GM12864 (cell line): ENCODE measurements around the gene POLR1A.

ENCODE experiments used
- DNase-seq: peaks from one replicate; pipeline ENCODE4 v3.0.0-alpha.2; 2011; ENCODE audit warnings: low read depth
- H3K4me3 ChIP-seq: 2 replicates; pipeline ENCODE4 v1.5.1; 2011; ENCODE audit warnings: mild to moderate bottlenecking, low read depth, low read length, control low read depth
- TF ChIP-seq, protein P1 (sequence below): IDR thresholded peaks from 2 replicates; pipeline ENCODE4 v1.5.1; 2011; ENCODE audit warnings: low read depth, mild to moderate bottlenecking, moderate library complexity, low read length, control low read depth, inconsistent platforms; ENCODE audit errors: missing control alignments

Gene POLR1A

GRCh38 chr2:85998071-85998991, 107.4 kb downstream of the POLR1A start:
- no peak overlapping the region for H3K4me3 ChIP-seq
- TF ChIP-seq, protein P1, sequence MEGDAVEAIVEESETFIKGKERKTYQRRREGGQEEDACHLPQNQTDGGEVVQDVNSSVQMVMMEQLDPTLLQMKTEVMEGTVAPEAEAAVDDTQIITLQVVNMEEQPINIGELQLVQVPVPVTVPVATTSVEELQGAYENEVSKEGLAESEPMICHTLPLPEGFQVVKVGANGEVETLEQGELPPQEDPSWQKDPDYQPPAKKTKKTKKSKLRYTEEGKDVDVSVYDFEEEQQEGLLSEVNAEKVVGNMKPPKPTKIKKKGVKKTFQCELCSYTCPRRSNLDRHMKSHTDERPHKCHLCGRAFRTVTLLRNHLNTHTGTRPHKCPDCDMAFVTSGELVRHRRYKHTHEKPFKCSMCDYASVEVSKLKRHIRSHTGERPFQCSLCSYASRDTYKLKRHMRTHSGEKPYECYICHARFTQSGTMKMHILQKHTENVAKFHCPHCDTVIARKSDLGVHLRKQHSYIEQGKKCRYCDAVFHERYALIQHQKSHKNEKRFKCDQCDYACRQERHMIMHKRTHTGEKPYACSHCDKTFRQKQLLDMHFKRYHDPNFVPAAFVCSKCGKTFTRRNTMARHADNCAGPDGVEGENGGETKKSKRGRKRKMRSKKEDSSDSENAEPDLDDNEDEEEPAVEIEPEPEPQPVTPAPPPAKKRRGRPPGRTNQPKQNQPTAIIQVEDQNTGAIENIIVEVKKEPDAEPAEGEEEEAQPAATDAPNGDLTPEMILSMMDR: no peak
- DNase-seq: no peak

GRCh38 chr2:85997017-85997970, 108.4 kb downstream of the POLR1A start:
- no peak overlapping the region for H3K4me3 ChIP-seq
- DNase-seq: no peak
- TF ChIP-seq, protein P1: no peak

DNA sequence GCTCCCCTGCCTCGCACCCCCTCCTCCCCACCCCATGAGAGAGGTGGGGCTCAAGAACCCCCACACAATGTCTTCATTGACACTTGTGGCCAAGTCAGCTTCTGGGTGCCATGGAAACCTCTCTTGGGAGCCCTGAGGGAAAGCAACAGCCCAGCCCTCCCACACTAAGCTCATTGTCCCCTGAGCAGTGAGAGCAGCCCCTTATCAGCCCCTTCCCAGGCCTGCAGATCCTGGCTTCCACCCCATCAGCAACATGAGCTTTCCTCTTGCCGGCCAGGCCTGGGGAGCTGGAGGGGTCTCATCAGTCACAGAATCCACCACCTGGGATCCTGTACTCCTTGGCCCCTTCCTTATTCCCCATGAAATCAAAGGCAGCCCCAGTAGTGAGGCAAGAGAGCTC, 109.1 kb downstream of the POLR1A start:
- H3K4me3 ChIP-seq: no peak overlapping the region
- no peak for DNase-seq
- TF ChIP-seq, protein P1: no peak

- DNase-seq: no peak
- TF ChIP-seq, protein P1: no peak
- no peak overlapping the region for H3K4me3 ChIP-seq
Observed at GRCh38 chr2:85995648-85996529, 109.8 kb downstream of the POLR1A start.

GRCh38 chr2:85994897-85995647, 110.6 kb downstream of the POLR1A start:
- no peak overlapping the region for H3K4me3 ChIP-seq
- DNase-seq: no peak
- TF ChIP-seq, protein P1: no peak

DNA sequence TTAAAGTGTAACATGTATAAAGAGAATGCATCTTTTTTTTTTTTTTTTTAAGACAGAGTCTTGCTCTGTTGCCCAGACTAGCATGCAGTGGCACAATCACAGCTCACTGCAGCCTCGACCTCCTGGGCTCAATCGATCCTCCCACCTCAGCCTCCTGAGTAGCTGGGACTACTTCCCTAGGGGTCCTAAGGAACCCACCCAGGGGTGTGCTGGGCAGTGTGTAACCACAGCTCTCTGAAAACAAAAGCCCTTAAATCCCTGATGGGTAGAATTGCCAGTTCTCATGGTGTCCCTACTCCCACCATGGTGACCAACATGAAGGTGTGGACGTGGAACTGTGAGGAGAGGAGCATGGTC, 111.3 kb downstream of the POLR1A start:
- H3K4me3 ChIP-seq: no peak overlapping the region
- no peak for DNase-seq

More for the DNA sequence above, 111.3 kb downstream of the POLR1A start:
- TF ChIP-seq, protein P1: no peak
